ENCODE results near the gene LRIG3. TPM values are rescaled to one million over a fixed set of nuclear protein-coding genes. Genes with fewer than 3 reads are reported as not detected.
A peak's percentile ranks its signal among the peaks of the same experiment; 100 is the strongest.

LRIG3 gene
- total RNA-seq, 1 experiment from 2014 or later: 150 TPM

DNA sequence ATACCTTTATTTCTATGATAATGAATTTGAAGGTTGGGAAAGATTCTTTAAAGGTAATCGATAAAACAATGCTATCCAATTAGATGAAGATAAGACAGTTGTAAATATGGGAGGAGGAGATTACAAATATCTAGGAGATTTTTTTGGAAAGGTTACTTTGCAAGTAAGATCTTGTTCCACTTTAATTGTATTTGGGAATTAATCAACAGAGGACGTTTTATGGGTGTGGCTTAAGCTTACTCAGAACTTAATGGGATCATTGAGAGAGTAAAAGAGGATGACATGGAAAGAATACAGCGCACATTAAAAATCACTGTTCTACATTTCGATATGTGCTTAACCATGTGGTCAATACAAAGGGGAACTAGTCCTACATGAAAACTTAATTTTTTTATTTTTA, 3.5 kb upstream of the LRIG3 start:
- Histone ChIP-seq H3K27ac (no peak overlapping the region), H3K4me1 (peaks cover 8% of the 10 kb centered on the region), H3K27me3 (no peaks in the 10 kb centered on the region), H3K9me3 (replicated peaks) (no peaks in the 10 kb centered on the region), H3K4me3 (no peak overlapping the region), H3K36me3 (peaks cover 2% of the 10 kb centered on the region; the same call in 1 of the 2 replicates)
- DNase-seq: no peak

DNA sequence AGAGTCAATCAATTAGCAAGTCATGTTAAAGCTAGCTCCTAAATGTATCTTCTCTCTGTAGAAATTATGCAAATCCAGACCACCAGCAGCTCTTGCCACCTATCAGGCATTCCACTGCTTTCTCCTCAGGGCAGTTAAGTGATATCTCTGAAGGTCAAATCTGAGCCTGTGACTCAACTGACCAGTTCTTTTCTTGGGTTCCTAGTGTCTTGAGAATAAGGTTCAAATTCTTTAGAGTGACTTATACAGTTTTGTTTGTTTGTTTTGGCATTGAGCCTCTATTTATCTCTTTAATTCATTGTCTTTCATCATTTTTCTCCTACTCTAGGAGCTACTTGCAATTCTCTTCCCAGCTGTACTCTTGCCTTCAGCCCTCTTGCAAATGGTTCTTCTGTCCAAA, 2.5 kb upstream of the LRIG3 start:
- peaks cover 8% of the 10 kb centered on the region for H3K4me1 ChIP-seq
- H3K9me3 ChIP-seq (replicated peaks): no peaks in the 10 kb centered on the region
- peaks cover 2% of the 10 kb centered on the region; the same call in 1 of the 2 replicates for H3K36me3 ChIP-seq
- H3K27me3 ChIP-seq: no peaks in the 10 kb centered on the region
- no peak for DNase-seq
- H3K4me3 ChIP-seq: no peak overlapping the region
- no peak overlapping the region for H3K27ac ChIP-seq

GRCh38 chr12:58920961-58921861, 907 bp upstream of the LRIG3 start:
- Histone ChIP-seq H3K36me3 (peaks cover 2% of the 10 kb centered on the region; the same call in 1 of the 2 replicates), H3K4me1 (peaks cover 5% of the 10 kb centered on the region), H3K27me3 (no peaks in the 10 kb centered on the region), H3K9me3 (replicated peaks) (no peaks in the 10 kb centered on the region), H3K27ac (peak overlapping the region; percentile 81), H3K4me3 (peak overlapping the region; percentile 72)
- peak in 1 of 2 experiments; percentile 28 for DNase-seq

- Histone ChIP-seq H3K4me1 (peaks cover 19% of the 10 kb centered on the region), H3K27ac (peak overlapping the region; percentile 81), H3K27me3 (no peaks in the 10 kb centered on the region), H3K36me3 (peaks cover 6% of the 10 kb centered on the region; the same call in 1 of the 2 replicates), H3K9me3 (replicated peaks) (no peaks in the 10 kb centered on the region), H3K4me3 (peak overlapping the region; percentile 72)
- DNase-seq: peak; percentile 60 to 81
Measured at GRCh38 chr12:58919231-58920101, 838 bp downstream of the LRIG3 start.

- peak in 1 of 2 experiments; percentile 58 for DNase-seq
- Histone ChIP-seq H3K4me3 (peak overlapping the region; percentile 72), H3K36me3 (peaks cover 16% of the 10 kb centered on the region), H3K27me3 (no peaks in the 10 kb centered on the region), H3K27ac (peak overlapping the region; percentile 81), H3K4me1 (peaks cover 25% of the 10 kb centered on the region), H3K9me3 (replicated peaks) (no peaks in the 10 kb centered on the region)
Measured at GRCh38 chr12:58918469-58918844, 1.8 kb downstream of the LRIG3 start.

GRCh38 chr12:58917699-58918468, 2.4 kb downstream of the LRIG3 start:
- DNase-seq: peak in 1 of 2 experiments; percentile 57
- H3K4me3 ChIP-seq: peak overlapping the region; percentile 72
- H3K27me3 ChIP-seq: no peaks in the 10 kb centered on the region
- H3K27ac ChIP-seq: peak overlapping the region; percentile 81
- no peaks in the 10 kb centered on the region for H3K9me3 ChIP-seq (replicated peaks)
- H3K4me1 ChIP-seq: peaks cover 31% of the 10 kb centered on the region
- peaks cover 21% of the 10 kb centered on the region for H3K36me3 ChIP-seq

DNA sequence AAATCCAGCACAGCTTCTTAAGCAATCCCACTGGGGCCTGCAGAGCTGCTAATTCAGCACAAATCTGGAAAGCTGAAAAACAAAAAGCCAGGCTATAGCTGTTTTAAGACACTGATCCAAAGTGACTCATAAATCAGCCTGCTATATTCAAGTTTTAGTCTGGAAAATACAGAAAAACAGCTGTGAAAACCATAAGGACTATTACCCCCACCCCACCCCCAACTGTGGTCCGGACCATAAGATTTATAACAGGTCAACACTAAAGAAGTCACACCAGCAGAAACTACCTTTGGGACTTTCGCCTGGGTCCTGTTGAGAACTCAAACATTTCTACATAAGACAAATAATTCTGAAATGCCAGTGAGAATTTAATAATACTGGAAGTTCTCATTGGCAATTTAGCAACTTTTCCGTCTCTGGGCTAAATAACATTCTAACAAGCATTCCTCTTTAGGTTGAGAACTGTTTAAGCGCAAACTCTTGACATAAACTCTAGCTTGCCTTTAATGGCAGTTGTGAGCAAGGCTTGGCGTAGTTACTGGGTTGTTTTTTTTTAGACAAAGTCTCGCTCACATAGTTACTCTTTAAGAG, 3.3 kb downstream of the LRIG3 start:
- Histone ChIP-seq H3K27me3 (no peaks in the 10 kb centered on the region), H3K4me1 (peaks cover 36% of the 10 kb centered on the region), H3K4me3 (peak overlapping the region; percentile 72), H3K27ac (peak overlapping the region; percentile 81), H3K9me3 (replicated peaks) (no peaks in the 10 kb centered on the region), H3K36me3 (peaks cover 29% of the 10 kb centered on the region)
- DNase-seq: peak; percentile 77 to 82

DNA sequence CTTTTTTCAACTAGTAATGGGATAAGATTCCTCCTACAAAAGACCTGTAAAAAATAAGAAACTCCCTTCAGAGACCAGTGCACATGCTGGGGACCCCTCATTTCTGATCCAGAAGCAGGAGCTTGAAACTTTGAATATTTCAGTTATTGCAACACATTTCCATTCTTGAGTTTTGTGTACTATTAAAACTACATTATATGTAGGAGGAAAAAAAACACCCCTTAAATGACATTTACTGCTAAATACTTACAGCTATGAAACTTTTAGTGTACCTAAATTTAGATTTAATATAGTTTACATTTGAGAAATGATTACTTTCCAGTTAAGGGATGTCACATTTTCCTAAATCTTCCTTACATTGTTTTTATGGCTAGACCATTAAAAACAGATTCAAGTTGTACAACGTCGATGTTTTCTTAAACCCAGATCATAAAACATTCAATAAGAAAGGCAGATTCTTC, 4.1 kb downstream of the LRIG3 start:
- Histone ChIP-seq H3K27ac (peak overlapping the region; percentile 81), H3K36me3 (peaks cover 37% of the 10 kb centered on the region), H3K4me3 (peak overlapping the region; percentile 72), H3K4me1 (peaks cover 36% of the 10 kb centered on the region), H3K9me3 (replicated peaks) (no peaks in the 10 kb centered on the region), H3K27me3 (no peaks in the 10 kb centered on the region)
- DNase-seq: no peak

DNA sequence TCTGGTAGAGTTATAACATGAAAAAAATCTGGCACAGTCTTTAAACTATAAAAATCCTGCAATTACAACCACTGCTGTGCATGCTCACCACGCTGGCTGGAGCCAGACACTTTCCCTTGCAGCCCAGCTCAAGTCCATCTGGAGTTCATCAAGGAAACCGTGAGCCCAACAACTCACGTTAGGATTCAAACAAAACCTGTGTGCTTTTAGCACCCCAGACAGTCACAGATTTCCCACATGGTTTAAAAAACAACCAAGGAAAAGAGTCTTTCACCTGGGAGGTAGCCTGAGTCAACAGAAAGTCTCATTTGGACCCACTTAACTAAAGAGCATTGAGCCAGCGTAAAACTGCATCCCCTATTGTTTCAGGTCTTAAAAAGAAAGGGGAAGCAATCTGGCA, 4.7 kb downstream of the LRIG3 start:
- Histone ChIP-seq H3K27me3 (no peaks in the 10 kb centered on the region), H3K36me3 (peaks cover 43% of the 10 kb centered on the region), H3K4me3 (peak overlapping the region; percentile 72), H3K9me3 (replicated peaks) (no peaks in the 10 kb centered on the region), H3K27ac (peak overlapping the region; percentile 81), H3K4me1 (peaks cover 36% of the 10 kb centered on the region)
- DNase-seq: peak; percentile 26 to 57

GRCh38 chr12:58915037-58915436, 5.3 kb downstream of the LRIG3 start:
- H3K4me1 ChIP-seq: peaks cover 36% of the 10 kb centered on the region
- H3K4me3 ChIP-seq: peak overlapping the region; percentile 72; the same call in 1 of the 2 replicates
- H3K27ac ChIP-seq: peak overlapping the region; percentile 81; the same call in 1 of the 2 replicates
- no peak for DNase-seq
- H3K36me3 ChIP-seq: peaks cover 47% of the 10 kb centered on the region
- no peaks in the 10 kb centered on the region for H3K9me3 ChIP-seq (replicated peaks)
- no peaks in the 10 kb centered on the region for H3K27me3 ChIP-seq

- no peak for DNase-seq
- peaks cover 53% of the 10 kb centered on the region for H3K36me3 ChIP-seq
- H3K9me3 ChIP-seq (replicated peaks): no peaks in the 10 kb centered on the region
- no peaks in the 10 kb centered on the region for H3K27me3 ChIP-seq
- peaks cover 36% of the 10 kb centered on the region for H3K4me1 ChIP-seq
- H3K4me3 ChIP-seq: no peak overlapping the region
- no peak overlapping the region; the same call in 1 of the 2 replicates for H3K27ac ChIP-seq
Measured at GRCh38 chr12:58914457-58914856, 5.8 kb downstream of the LRIG3 start.

DNA sequence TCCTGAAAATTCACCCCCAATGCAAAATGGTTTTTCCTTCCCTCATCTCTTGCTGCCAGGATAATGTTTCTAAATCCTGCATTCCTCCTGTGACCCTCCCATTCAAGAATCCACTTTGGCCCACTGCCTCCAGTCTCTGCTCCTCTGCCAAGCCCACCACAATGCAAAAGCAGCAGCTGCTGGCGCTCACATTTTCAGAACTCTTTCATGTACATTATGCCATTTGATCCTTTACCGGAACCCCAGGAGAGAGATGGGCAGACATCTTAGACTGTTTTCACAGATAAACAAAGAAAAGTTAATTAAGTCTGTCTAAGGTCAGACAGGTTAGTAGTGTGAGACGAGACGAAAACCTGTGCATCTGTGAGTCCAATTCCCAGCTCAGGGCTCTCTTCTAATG, 12.9 kb downstream of the LRIG3 start:
- Histone ChIP-seq H3K27ac (peak overlapping the region; percentile 49), H3K36me3 (peaks cover 88% of the 10 kb centered on the region), H3K9me3 (replicated peaks) (peaks cover 14% of the 10 kb centered on the region), H3K4me3 (no peak overlapping the region), H3K4me1 (peaks cover 21% of the 10 kb centered on the region), H3K27me3 (no peaks in the 10 kb centered on the region)
- peak; percentile 85 to 86 for DNase-seq

GRCh38 chr12:58906917-58907316, 13.4 kb downstream of the LRIG3 start:
- Histone ChIP-seq H3K4me3 (no peak overlapping the region), H3K27ac (peak overlapping the region; percentile 27; the same call in 1 of the 2 replicates)

GRCh38 chr12:58905422-58905821, 14.9 kb downstream of the LRIG3 start:
- no peak for DNase-seq
- Histone ChIP-seq H3K4me1 (peaks cover 21% of the 10 kb centered on the region), H3K27me3 (no peaks in the 10 kb centered on the region), H3K27ac (no peak overlapping the region), H3K36me3 (peaks cover 88% of the 10 kb centered on the region), H3K9me3 (replicated peaks) (peaks cover 17% of the 10 kb centered on the region), H3K4me3 (no peak overlapping the region)

More at GRCh38 chr12:58906917-58907316, 13.4 kb downstream of the LRIG3 start:
- H3K27me3 ChIP-seq: no peaks in the 10 kb centered on the region
- no peak for DNase-seq
- peaks cover 88% of the 10 kb centered on the region for H3K36me3 ChIP-seq
- H3K4me1 ChIP-seq: peaks cover 21% of the 10 kb centered on the region
- H3K9me3 ChIP-seq (replicated peaks): peaks cover 14% of the 10 kb centered on the region
